Thyroid gland (tissue), 4 donors: ENCODE data around the gene DENND10. TPM values are rescaled to one million over a fixed set of nuclear protein-coding genes. Genes with fewer than 3 reads are reported as not detected.

ENCODE experiments used
- DNase-seq, 2 donors: peaks; one replicate each; pipeline ENCODE4 v3.0.0-alpha.2; 2019
- H3K27ac ChIP-seq, 3 donors: fragments of 200-600 bp; sonication (generic); 1 replicate in 2 of 3; 2 replicates in 1 of 3; pipeline ENCODE4 v1.5.1; 2016 to 2019; ENCODE audit warnings: mild to moderate bottlenecking in 1 of 3, moderate library complexity in 1 of 3
- H3K27me3 ChIP-seq: fragments of 200-600 bp; sonication (generic); one replicate; pipeline ENCODE4 v1.5.1; 2019
- H3K36me3 ChIP-seq, 2 donors: fragments of 200-600 bp; sonication (generic); one replicate each; pipeline ENCODE4 v1.5.1; 2016 to 2019
- H3K4me1 ChIP-seq, 2 donors: fragments of 200-600 bp; sonication (generic); one replicate each; pipeline ENCODE4 v1.5.1; 2017 to 2019
- H3K4me3 ChIP-seq, 3 donors: fragments of 200-600 bp; sonication (generic); replicated peaks in 1 of 3; 1 replicate in 2 of 3; 2 replicates in 1 of 3; pipeline ENCODE4 v1.5.1; 2016; ENCODE audit warnings: mild to moderate bottlenecking in 1 of 3
- H3K9me3 ChIP-seq: fragments of 200-600 bp; sonication (generic); one replicate; pipeline ENCODE4 v1.5.1; 2017
- CTCF ChIP-seq, 6 experiments: fragments of 200-600 bp in 3 of 6; fragments of 450-650 bp in 3 of 6; sonication (generic) in 3 of 6; IDR thresholded peaks; one replicate each; pipeline ENCODE4 v1.5.1; 2016 to 2019; ENCODE audit warnings: antibody characterized with exemption in 6 of 6, mild to moderate bottlenecking in 2 of 6, inconsistent platforms in 1 of 6, moderate library complexity in 1 of 6
- POLR2A ChIP-seq, 2 donors: fragments of 450-650 bp; IDR thresholded peaks; one replicate each; pipeline ENCODE4 v1.6.1; 2017; ENCODE audit warnings: antibody characterized with exemption in 2 of 2, mild to moderate bottlenecking in 2 of 2, moderate library complexity in 1 of 2
- WGBS, 2 donors: methylation state at CpG; one replicate each; pipeline ENCODE4 v1.1.5; 2017; 5-methylcytosine and 5-hydroxymethylcytosine counted together
- intact Hi-C: fragments of 100-400 bp; cut with DNase I; formaldehyde crosslinking; loops from one replicate; pipeline ENCODE4 v1.15.1; 2023
- small RNA-seq: library from RNA; depleted of rRNA; stranded (forward); fragments of <200 nt; gene quantifications from one replicate; pipeline ENCODE3, GENCODE V24; 2016
- total RNA-seq, 4 donors: library from RNA; depleted of rRNA; stranded (reverse); fragments of >200 nt; gene quantifications; one replicate each; pipeline ENCODE4 v1.2.3, GENCODE V29; 2016

DENND10 gene
- total RNA-seq, 4 donors from 2014 or later: 46.4 to 55.3 (median 53.1) TPM

GRCh38 chr10:119183664-119184412 lies 79.9 kb downstream of the DENND10 start:
- 66 to 76% methylated on average over 9 of the region's 9 CpGs for WGBS, 2 donors
- intact Hi-C loops: no loop called here
- Histone ChIP-seq H3K27me3 (no peaks in the 10 kb centered on the region), H3K4me3 (no peak overlapping the region), H3K9me3 (no peaks in the 10 kb centered on the region), H3K4me1 (peaks cover 13 to 15% of the 10 kb centered on the region in 2 donors), H3K27ac (peak overlapping the region in 1 of 3 donors; percentile 12), H3K36me3 (no peaks in the 10 kb centered on the region)
- TF ChIP-seq CTCF (IDR thresholded peaks at IDR 0.05) (no peak), POLR2A (IDR thresholded peaks at IDR 0.05) (no peak)
- DNase-seq: peak in 1 of 2 donors; percentile 5

Small RNA genes within 50 kb of the gene (small RNA-seq; reads per million reads assigned to genes)
- gene AL355598.1: not detected
- not detected for gene RF00413
- gene SNORA19: 0.47 reads per million

Other genes with a start within 250 kb of the DENND10 start
- gene NANOS1, start 74.4 kb upstream of the DENND10 start, total RNA-seq: 10 to 100 TPM; 16.5 to 25.0 (median 20.4) TPM
- 100 to 1,000 TPM in 2 of 4 donors, 10 to 100 TPM in 2; 85.6 to 113 (median 102) TPM for gene EIF3A, start 23.3 kb upstream of the DENND10 start, total RNA-seq
- 10 to 100 TPM; 17.8 to 88.3 (median 36.3) TPM for gene SFXN4, start 61.6 kb downstream of the DENND10 start, total RNA-seq
- 100 to 1,000 TPM; 137 to 299 (median 243) TPM for gene PRDX3, start 74.7 kb downstream of the DENND10 start, total RNA-seq
- gene GRK5, start 103.5 kb downstream of the DENND10 start, total RNA-seq: 10 to 100 TPM in 3 of 4 donors, 1 to 10 TPM in 1; 9.2 to 27.3 (median 15.0) TPM